Measurements from ENCODE around the gene FLRT1. TPM values are rescaled to one million over a fixed set of nuclear protein-coding genes. Genes with fewer than 3 reads are reported as not detected.

Gene FLRT1
- total RNA-seq, 2 experiments from 2014 or later: not detected

DNA sequence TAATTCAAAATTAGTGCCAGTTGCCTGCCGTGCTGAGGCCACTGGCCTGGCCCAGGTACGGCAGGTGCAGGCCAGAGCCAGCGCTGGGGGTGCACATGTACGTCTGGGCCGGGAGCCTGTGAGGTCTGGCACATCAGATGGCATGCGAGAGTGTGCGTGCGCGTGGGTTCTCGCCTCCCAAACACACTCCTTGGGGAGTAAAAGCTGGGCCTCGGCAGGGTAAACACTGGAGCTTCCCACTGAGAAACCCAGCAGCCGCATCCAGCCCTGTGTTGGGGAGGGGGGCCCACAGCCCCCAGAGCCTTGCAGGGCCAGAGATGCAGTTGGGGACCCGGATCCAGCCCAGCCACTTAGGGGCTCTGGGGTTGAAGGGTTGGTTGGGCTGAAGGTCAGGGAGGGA lies 37.8 kb downstream of the FLRT1 start:
- CTCF ChIA-PET: interaction anchor here (1.5 kb wide), 1 partner anchor 9 kb away, joined by 3 read pairs; no protein-coding TSS in a partner anchor

DNA sequence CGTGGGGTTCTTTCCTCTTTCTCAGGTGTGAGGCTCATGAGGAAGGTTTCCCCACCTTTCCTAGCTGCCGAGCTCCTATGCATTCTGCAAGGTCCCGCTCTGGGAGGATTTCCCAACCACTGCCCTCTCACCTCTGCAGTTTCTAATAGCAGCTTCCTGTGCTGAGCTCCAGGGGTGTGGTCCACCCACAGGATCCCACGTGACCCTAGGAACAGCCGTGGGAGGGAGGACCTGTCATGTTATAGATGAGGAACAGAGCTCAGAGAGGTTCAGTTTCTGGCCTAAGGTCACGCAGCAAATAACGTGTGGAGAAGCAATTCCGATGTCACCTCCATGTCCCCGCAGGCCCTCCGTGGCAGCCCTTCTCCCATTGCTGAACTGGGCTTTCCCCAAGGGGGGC lies 38.5 kb downstream of the FLRT1 start:
- DNase-seq (peak; percentile 41), ATAC-seq (peak; percentile 24)
- no peaks in the 10 kb centered on the region for H3K36me3 Mint-ChIP-seq (ENCODE audit: low read depth)
- H3K27me3 Mint-ChIP-seq: no peaks in the 10 kb centered on the region
- no peaks in the 10 kb centered on the region for H3K9me3 Mint-ChIP-seq
- H3K27ac Mint-ChIP-seq: no peak overlapping the region
- intact Hi-C loops (cut with micrococcal nuclease): no loop called here
- H3K4me1 Mint-ChIP-seq (ENCODE audit: low read depth): peaks cover 3% of the 10 kb centered on the region
- ChIA-PET CTCF (interaction anchor here (1.5 kb wide), 1 partner anchor 9 kb away, joined by 3 read pairs; no protein-coding TSS in a partner anchor), POLR2A (no interaction called here)
- H3K4me3 Mint-ChIP-seq: no peak overlapping the region
- TF ChIP-seq, protein P1, sequence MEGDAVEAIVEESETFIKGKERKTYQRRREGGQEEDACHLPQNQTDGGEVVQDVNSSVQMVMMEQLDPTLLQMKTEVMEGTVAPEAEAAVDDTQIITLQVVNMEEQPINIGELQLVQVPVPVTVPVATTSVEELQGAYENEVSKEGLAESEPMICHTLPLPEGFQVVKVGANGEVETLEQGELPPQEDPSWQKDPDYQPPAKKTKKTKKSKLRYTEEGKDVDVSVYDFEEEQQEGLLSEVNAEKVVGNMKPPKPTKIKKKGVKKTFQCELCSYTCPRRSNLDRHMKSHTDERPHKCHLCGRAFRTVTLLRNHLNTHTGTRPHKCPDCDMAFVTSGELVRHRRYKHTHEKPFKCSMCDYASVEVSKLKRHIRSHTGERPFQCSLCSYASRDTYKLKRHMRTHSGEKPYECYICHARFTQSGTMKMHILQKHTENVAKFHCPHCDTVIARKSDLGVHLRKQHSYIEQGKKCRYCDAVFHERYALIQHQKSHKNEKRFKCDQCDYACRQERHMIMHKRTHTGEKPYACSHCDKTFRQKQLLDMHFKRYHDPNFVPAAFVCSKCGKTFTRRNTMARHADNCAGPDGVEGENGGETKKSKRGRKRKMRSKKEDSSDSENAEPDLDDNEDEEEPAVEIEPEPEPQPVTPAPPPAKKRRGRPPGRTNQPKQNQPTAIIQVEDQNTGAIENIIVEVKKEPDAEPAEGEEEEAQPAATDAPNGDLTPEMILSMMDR (IDR thresholded peaks at IDR 0.05): no peak

More for the DNA sequence above, 37.8 kb downstream of the FLRT1 start:
- Mint-ChIP-seq H3K27ac (no peak overlapping the region), H3K4me1 (ENCODE audit: low read depth) (peaks cover 3% of the 10 kb centered on the region), H3K4me3 (no peak overlapping the region), H3K27me3 (no peaks in the 10 kb centered on the region), H3K9me3 (no peaks in the 10 kb centered on the region), H3K36me3 (ENCODE audit: low read depth) (no peaks in the 10 kb centered on the region)
- POLR2A ChIA-PET: no interaction called here
- ATAC-seq (no peak), DNase-seq (no peak)
- TF ChIP-seq, protein P1 (IDR thresholded peaks at IDR 0.05): no peak
- intact Hi-C loops (cut with micrococcal nuclease): no loop called here

DNA sequence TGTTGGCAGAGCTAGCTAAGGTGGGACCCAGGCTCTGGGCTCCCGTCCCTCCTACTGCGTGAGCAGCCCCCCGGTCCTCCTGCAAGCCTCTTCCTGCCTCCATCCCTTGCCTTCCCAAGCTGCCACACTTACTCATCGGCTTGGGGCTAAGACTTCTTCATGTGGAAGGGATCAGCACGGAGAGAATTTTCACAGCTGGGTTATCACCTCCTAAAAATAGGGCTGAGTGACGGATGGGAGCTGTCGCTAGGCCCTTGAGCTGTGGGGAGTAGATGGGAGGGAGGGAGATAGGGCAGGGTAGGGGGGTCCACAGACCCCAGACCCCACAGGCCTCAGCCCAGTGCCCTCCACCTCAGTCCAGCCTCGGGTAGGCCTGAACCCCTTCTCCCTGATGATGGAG lies 41.0 kb downstream of the FLRT1 start:
- ATAC-seq: no peak
- ChIA-PET CTCF (interaction anchor here (0.7 kb wide), 1 partner anchor 76 kb away, joined by 3 read pairs; no protein-coding TSS in a partner anchor), POLR2A (interaction anchor here (0.9 kb wide), 1 partner anchor 14 kb away, joined by 3 read pairs; no protein-coding TSS in a partner anchor)
- Mint-ChIP-seq H3K9me3 (no peaks in the 10 kb centered on the region), H3K4me3 (no peak overlapping the region), H3K4me1 (ENCODE audit: low read depth) (peaks cover 3% of the 10 kb centered on the region), H3K27ac (no peak overlapping the region), H3K36me3 (ENCODE audit: low read depth) (no peaks in the 10 kb centered on the region), H3K27me3 (no peaks in the 10 kb centered on the region)
- intact Hi-C loops (cut with micrococcal nuclease): no loop called here
- DNase-seq: no peak
- TF ChIP-seq, protein P1 (IDR thresholded peaks at IDR 0.05): no peak

DNA sequence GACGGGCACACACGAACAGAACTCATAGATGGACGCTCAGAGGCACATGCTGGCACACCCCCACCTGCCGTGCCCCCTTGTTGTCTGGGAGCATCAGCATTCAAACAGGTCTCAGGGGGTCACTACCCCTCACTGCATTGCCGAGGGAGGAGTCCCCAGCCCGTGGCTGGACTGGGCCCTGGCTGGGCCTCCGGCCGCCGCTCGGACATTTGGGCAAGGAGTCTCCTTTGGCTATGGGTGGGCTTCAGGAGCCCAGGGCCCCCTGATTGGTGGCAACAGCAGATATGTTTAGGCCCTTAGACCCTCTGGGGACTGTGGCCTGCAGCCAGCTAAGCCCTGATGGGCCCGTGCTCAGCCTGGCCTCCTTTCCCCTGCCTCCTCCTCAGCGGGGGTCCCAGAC lies 41.9 kb downstream of the FLRT1 start:
- ChIA-PET POLR2A (no interaction called here), CTCF (no interaction called here)
- Mint-ChIP-seq H3K9me3 (no peaks in the 10 kb centered on the region), H3K4me3 (no peak overlapping the region), H3K4me1 (ENCODE audit: low read depth) (peaks cover 3% of the 10 kb centered on the region), H3K27me3 (no peaks in the 10 kb centered on the region), H3K36me3 (ENCODE audit: low read depth) (no peaks in the 10 kb centered on the region), H3K27ac (no peak overlapping the region)
- no peak for ATAC-seq
- TF ChIP-seq, protein P1 (IDR thresholded peaks at IDR 0.05): no peak
- DNase-seq: no peak
- intact Hi-C loops (cut with micrococcal nuclease): no loop called here

DNA sequence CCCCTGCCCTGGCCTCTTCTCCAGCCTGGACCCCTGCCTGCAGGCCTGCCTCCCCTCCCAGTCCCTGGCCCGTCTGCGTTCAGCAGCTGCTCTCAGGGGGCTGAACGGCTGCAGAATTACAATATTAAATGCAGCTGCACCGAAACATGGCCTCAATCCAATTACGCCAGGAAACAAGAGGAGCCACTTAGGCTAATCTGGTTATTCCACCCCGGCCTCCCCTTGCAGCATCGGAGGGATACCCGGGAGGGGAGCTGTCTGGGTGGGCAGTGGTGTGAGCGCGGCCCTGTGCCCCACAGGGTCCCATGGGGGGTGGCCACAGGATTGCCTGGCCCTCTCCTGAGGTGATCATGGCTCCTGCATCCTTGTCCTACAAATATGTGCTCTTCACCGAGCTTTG lies 42.6 kb downstream of the FLRT1 start:
- TF ChIP-seq, protein P1 (IDR thresholded peaks at IDR 0.05): no peak
- no peak overlapping the region for H3K4me3 Mint-ChIP-seq
- H3K27ac Mint-ChIP-seq: no peak overlapping the region
- DNase-seq (no peak), ATAC-seq (no peak)
- no peaks in the 10 kb centered on the region for H3K27me3 Mint-ChIP-seq
- H3K4me1 Mint-ChIP-seq (ENCODE audit: low read depth): peaks cover 3% of the 10 kb centered on the region
- POLR2A ChIA-PET: no interaction called here
- CTCF ChIA-PET: no interaction called here
- no peaks in the 10 kb centered on the region for H3K36me3 Mint-ChIP-seq (ENCODE audit: low read depth)
- intact Hi-C loops (cut with micrococcal nuclease): no loop called here
- H3K9me3 Mint-ChIP-seq: no peaks in the 10 kb centered on the region
